OCI-LY1 (cell line): ENCODE measurements around the gene EDEM3.

Experiments used
- EZH2 ChIP-seq: fragments of 200-600 bp; sonication (generic), shearing (Covaris generic); IDR thresholded peaks from 2 replicates; pipeline ENCODE4 v1.8.0; 2017; ENCODE audit warnings: borderline replicate concordance, mixed run types, mild to moderate bottlenecking, antibody characterized with exemption, low read length, moderate library complexity, mixed read lengths
- TF ChIP-seq, protein P1 (sequence below): fragments of 200-600 bp; sonication (generic), shearing (Covaris generic); IDR thresholded peaks from 2 replicates; pipeline ENCODE4 v1.5.1; 2017; ENCODE audit warnings: mild to moderate bottlenecking, antibody characterized with exemption, low read length, moderate library complexity, mixed read lengths

DNA sequence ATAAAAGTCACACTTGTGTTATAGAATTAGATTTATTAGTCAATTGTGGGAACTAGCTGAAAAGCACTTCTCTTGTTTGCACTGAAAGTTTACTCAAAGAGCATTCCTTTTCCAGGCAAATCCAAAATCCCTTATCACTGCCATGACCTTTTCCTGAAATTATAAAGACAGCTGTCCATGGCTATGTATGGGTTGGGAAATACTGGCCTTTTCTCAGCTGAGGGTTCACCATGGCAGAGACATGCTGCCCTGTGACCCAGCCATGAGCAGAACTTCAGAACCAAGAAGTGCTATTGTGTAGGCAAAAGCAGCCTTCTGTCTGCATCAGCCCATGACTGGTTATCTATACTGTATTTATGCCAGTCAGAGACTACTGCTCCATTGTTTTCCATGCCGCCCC is 9.8 kb upstream of the EDEM3 start:
- TF ChIP-seq, protein P1, sequence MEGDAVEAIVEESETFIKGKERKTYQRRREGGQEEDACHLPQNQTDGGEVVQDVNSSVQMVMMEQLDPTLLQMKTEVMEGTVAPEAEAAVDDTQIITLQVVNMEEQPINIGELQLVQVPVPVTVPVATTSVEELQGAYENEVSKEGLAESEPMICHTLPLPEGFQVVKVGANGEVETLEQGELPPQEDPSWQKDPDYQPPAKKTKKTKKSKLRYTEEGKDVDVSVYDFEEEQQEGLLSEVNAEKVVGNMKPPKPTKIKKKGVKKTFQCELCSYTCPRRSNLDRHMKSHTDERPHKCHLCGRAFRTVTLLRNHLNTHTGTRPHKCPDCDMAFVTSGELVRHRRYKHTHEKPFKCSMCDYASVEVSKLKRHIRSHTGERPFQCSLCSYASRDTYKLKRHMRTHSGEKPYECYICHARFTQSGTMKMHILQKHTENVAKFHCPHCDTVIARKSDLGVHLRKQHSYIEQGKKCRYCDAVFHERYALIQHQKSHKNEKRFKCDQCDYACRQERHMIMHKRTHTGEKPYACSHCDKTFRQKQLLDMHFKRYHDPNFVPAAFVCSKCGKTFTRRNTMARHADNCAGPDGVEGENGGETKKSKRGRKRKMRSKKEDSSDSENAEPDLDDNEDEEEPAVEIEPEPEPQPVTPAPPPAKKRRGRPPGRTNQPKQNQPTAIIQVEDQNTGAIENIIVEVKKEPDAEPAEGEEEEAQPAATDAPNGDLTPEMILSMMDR = no peak
- no peak for TF ChIP-seq EZH2
